Neural progenitor cell (in vitro differentiated cells): Measurements from ENCODE around the gene STMP1. TPM values are rescaled to one million over a fixed set of nuclear protein-coding genes. Genes with fewer than 3 reads are reported as not detected.

Experiments used
- DNase-seq: peaks from one replicate; pipeline ENCODE4 v3.0.0-alpha.2; 2016; ENCODE audit warnings: low spot score
- H2AFZ ChIP-seq: fragments of 200-600 bp; sonication (generic); replicated peaks from 2 replicates; pipeline ENCODE4 v1.6.1; 2016; ENCODE audit warnings: antibody characterized with exemption
- H3F3A ChIP-seq: fragments of 200-600 bp; sonication (generic); 2 replicates; pipeline ENCODE4 v1.6.1; 2016; ENCODE audit warnings: antibody characterized with exemption, low read depth
- H3K27ac ChIP-seq: fragments of 200-600 bp; sonication (generic); 2 replicates; pipeline ENCODE4 v1.5.1; 2016; ENCODE audit warnings: mild to moderate bottlenecking
- H3K27me3 ChIP-seq: fragments of 200-600 bp; sonication (generic); 2 replicates; pipeline ENCODE4 v1.6.1; 2016; ENCODE audit warnings: mild to moderate bottlenecking, moderate library complexity
- H3K36me3 ChIP-seq: fragments of 200-600 bp; sonication (generic); 2 replicates; pipeline ENCODE4 v1.5.1; 2016
- H3K4me1 ChIP-seq: fragments of 200-600 bp; sonication (generic); 2 replicates; pipeline ENCODE4 v1.6.1; 2016; ENCODE audit warnings: mixed run types
- H3K4me2 ChIP-seq: fragments of 200-600 bp; sonication (generic); 2 replicates; pipeline ENCODE4 v1.6.1; 2016
- H3K4me3 ChIP-seq: fragments of 200-600 bp; sonication (generic); 2 replicates; pipeline ENCODE4 v1.5.1; 2016
- H3K79me2 ChIP-seq: fragments of 200-600 bp; sonication (generic); 2 replicates; pipeline ENCODE4 v1.6.1; 2016; ENCODE audit warnings: low read depth
- H3K9ac ChIP-seq: fragments of 200-600 bp; sonication (generic); 2 replicates; pipeline ENCODE4 v1.6.1; 2016
- H3K9me3 ChIP-seq: fragments of 200-600 bp; sonication (generic); 2 replicates; pipeline ENCODE4 v1.5.1; 2016; ENCODE audit warnings: low read depth
- H4K20me1 ChIP-seq: fragments of 200-600 bp; sonication (generic); 2 replicates; pipeline ENCODE4 v1.6.1; 2016; ENCODE audit warnings: low read depth
- H3K27ac Mint-ChIP-seq: 3 replicates; pipeline ENCODE4 v1.8.0; 2021; ENCODE audit warnings: mixed read lengths
- H3K27me3 Mint-ChIP-seq: 2 replicates; pipeline ENCODE4 v1.8.0; 2022; ENCODE audit warnings: low read depth, mild to moderate bottlenecking, inconsistent platforms, moderate library complexity, mixed read lengths; ENCODE audit not compliant: insufficient read depth
- H3K36me3 Mint-ChIP-seq: 3 replicates; pipeline ENCODE4 v1.8.0; 2021; ENCODE audit warnings: mixed read lengths
- H3K4me1 Mint-ChIP-seq: 3 replicates; pipeline ENCODE4 v1.8.0; 2021; ENCODE audit warnings: mixed read lengths
- H3K4me3 Mint-ChIP-seq: 3 replicates; pipeline ENCODE4 v1.8.0; 2021; ENCODE audit warnings: mild to moderate bottlenecking, moderate library complexity, mixed read lengths
- H3K9me3 Mint-ChIP-seq: 3 replicates; pipeline ENCODE4 v1.8.0; 2020; ENCODE audit warnings: mixed read lengths
- CTCF ChIP-seq: fragments of 200-600 bp; sonication (generic); IDR thresholded peaks from 2 replicates; pipeline ENCODE4 v1.5.1; 2017; ENCODE audit warnings: antibody characterized with exemption, mild to moderate bottlenecking
- EZH2 ChIP-seq: fragments of 200-600 bp; sonication (generic); IDR thresholded peaks from 2 replicates; pipeline ENCODE4 v1.6.1; 2017; ENCODE audit warnings: antibody characterized with exemption, mild to moderate bottlenecking, moderate library complexity
- EZH2phosphoT487 ChIP-seq: fragments of 200-600 bp; sonication (generic); IDR thresholded peaks from 2 replicates; pipeline ENCODE4 v1.6.1; 2017; ENCODE audit warnings: antibody characterized with exemption
- total RNA-seq: library from RNA; depleted of rRNA; stranded (reverse); fragments of >200 nt; gene quantifications from 2 replicates; pipeline ENCODE4 v1.2.3, GENCODE V29; 2015; ENCODE audit warnings: low replicate concordance

The STMP1 gene
- total RNA-seq, 1 donor from 2014 or later = 30.4 TPM

- H3K4me1 ChIP-seq = no peaks in the 10 kb centered on the region
- H3K4me2 ChIP-seq = no peak overlapping the region
- H3K9me3 Mint-ChIP-seq = no peaks in the 10 kb centered on the region
- H3K27ac ChIP-seq = no peak overlapping the region
- no peaks in the 10 kb centered on the region for H3K27me3 ChIP-seq
- peaks cover 2% of the 10 kb centered on the region for H3K27me3 Mint-ChIP-seq
- H3K9me3 ChIP-seq = no peaks in the 10 kb centered on the region
- no peak overlapping the region for H2AFZ ChIP-seq
- no peak overlapping the region for H3K27ac Mint-ChIP-seq
- H3K79me2 ChIP-seq = peaks cover 19% of the 10 kb centered on the region
- H4K20me1 ChIP-seq = peaks cover 11% of the 10 kb centered on the region
- H3K36me3 ChIP-seq = no peaks in the 10 kb centered on the region
- H3K36me3 Mint-ChIP-seq = peaks cover 2% of the 10 kb centered on the region
- TF ChIP-seq CTCF = no peak
- TF ChIP-seq EZH2 = no peak
- no peak for TF ChIP-seq EZH2phosphoT487
- DNase-seq = no peak
- H3F3A ChIP-seq = peaks cover 20% of the 10 kb centered on the region
- peaks cover 16% of the 10 kb centered on the region for H3K4me1 Mint-ChIP-seq
- H3K9ac ChIP-seq = no peak overlapping the region
- H3K4me3 ChIP-seq = no peak overlapping the region
- no peak overlapping the region for H3K4me3 Mint-ChIP-seq
Measured at GRCh38 chr7:135659159-135659846, 3.0 kb upstream of the STMP1 start.

- H3K27ac Mint-ChIP-seq = no peak overlapping the region
- H3F3A ChIP-seq = peaks cover 28% of the 10 kb centered on the region
- H3K4me2 ChIP-seq = peak overlapping the region; percentile 68
- H3K9ac ChIP-seq = no peak overlapping the region
- DNase-seq = no peak
- H3K36me3 Mint-ChIP-seq = peaks cover 3% of the 10 kb centered on the region
- no peaks in the 10 kb centered on the region for H3K4me1 ChIP-seq
- peak overlapping the region; percentile 74 for H2AFZ ChIP-seq
- peak overlapping the region; percentile 99 for H3K4me3 Mint-ChIP-seq
- no peaks in the 10 kb centered on the region for H3K9me3 ChIP-seq
- H3K4me3 ChIP-seq = peak overlapping the region; percentile 70
- H3K9me3 Mint-ChIP-seq = no peaks in the 10 kb centered on the region
- no peak overlapping the region for H3K27ac ChIP-seq
- peaks cover 40% of the 10 kb centered on the region for H3K79me2 ChIP-seq
- no peaks in the 10 kb centered on the region for H3K36me3 ChIP-seq
- peaks cover 5% of the 10 kb centered on the region for H3K27me3 ChIP-seq
- peaks cover 24% of the 10 kb centered on the region for H3K4me1 Mint-ChIP-seq
- H3K27me3 Mint-ChIP-seq = peaks cover 2% of the 10 kb centered on the region
- no peak for TF ChIP-seq EZH2
- no peak for TF ChIP-seq EZH2phosphoT487
- TF ChIP-seq CTCF = no peak
- H4K20me1 ChIP-seq = peaks cover 32% of the 10 kb centered on the region
Measured at GRCh38 chr7:135661311-135662122, 797 bp upstream of the STMP1 start.

GRCh38 chr7:135662123-135662372 is 266 bp upstream of the STMP1 start:
- Histone ChIP-seq H3K36me3 (no peaks in the 10 kb centered on the region), H3K9me3 (no peaks in the 10 kb centered on the region), H2AFZ (peak overlapping the region; percentile 74), H3K9ac (no peak overlapping the region), H3K4me1 (no peaks in the 10 kb centered on the region), H3F3A (peaks cover 28% of the 10 kb centered on the region), H4K20me1 (peaks cover 37% of the 10 kb centered on the region), H3K4me3 (peak overlapping the region; percentile 70), H3K79me2 (peaks cover 46% of the 10 kb centered on the region), H3K27me3 (peaks cover 5% of the 10 kb centered on the region), H3K4me2 (peak overlapping the region; percentile 68), H3K27ac (no peak overlapping the region)
- Mint-ChIP-seq H3K27ac (no peak overlapping the region), H3K9me3 (no peaks in the 10 kb centered on the region), H3K4me3 (peak overlapping the region; percentile 99), H3K36me3 (peaks cover 5% of the 10 kb centered on the region), H3K4me1 (peaks cover 24% of the 10 kb centered on the region), H3K27me3 (peaks cover 2% of the 10 kb centered on the region)
- TF ChIP-seq EZH2 (no peak), CTCF (no peak), EZH2phosphoT487 (no peak)
- no peak for DNase-seq
